GM18526 (cell line): ENCODE results near the gene STK32B.

Experiments used
- POLR2A ChIP-seq: IDR thresholded peaks from 3 replicates; pipeline ENCODE4 v1.6.1; 2011; ENCODE audit not compliant: insufficient read length; ENCODE audit errors: extremely low read depth

STK32B gene

GRCh38 chr4:5267408-5267807 is 216.1 kb downstream of the STK32B start:
- no peak for TF ChIP-seq POLR2A

GRCh38 chr4:5276475-5277075 is 225.3 kb downstream of the STK32B start:
- TF ChIP-seq POLR2A = no peak

GRCh38 chr4:5277079-5277478 is 225.8 kb downstream of the STK32B start:
- no peak for TF ChIP-seq POLR2A

DNA sequence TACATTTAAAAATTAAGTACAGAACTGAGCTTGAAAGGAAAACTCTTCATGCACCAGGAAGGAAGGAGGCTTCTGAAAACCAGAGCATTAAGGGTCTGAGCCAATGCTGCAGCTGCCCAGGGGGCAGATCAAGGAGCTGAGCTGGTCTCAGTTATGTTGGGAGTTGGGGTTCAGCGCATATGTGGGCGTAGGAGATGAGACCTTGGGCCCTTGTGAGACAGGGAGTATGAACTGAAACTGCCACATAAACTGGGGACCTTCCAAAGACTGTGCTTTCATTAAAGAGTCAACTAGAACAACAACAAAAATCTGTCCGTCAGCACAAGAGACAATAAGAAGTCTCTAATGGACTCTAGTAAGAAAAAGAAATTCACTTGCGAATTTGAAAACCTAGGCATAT is 226.9 kb downstream of the STK32B start:
- TF ChIP-seq POLR2A = no peak

DNA sequence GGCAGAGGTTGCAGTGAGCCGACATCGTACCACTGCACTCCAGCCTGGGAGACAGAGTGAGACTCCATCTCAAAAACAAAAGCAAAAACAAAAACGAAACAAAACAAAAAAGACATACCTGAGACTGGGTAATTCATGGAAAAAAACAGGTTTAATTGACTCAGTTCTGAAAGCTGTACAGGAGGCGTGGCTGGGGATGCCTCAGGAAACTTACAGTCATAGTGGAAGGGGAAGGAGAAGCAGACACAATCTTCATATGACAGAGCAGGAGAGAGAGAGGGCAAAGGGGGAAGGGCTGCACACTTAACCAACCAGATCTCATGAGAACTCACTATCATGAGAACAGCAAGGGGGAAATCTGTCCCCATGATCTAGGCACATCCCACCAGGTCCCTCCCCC is 229.5 kb downstream of the STK32B start:
- no peak for TF ChIP-seq POLR2A

- TF ChIP-seq POLR2A = no peak
Observed at GRCh38 chr4:5283837-5284236, 232.6 kb downstream of the STK32B start.

DNA sequence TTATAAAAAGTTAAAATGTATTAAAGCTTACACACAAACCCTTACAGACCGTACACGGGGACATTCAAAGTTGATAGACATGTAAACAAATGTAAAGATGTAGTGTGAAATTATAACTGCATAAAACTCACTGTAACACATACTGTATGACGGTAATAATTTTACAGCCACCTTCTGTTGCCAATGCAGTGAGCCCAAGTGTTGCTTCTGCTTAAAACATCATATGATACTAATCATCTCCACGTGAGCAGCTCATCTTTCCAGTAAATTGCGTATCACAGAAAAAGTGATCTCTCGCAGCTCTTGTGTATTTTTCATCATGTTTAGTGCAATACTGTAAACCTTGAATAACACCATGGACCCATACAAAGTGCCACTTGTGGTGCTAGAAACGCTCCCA is 233.2 kb downstream of the STK32B start:
- no peak for TF ChIP-seq POLR2A

DNA sequence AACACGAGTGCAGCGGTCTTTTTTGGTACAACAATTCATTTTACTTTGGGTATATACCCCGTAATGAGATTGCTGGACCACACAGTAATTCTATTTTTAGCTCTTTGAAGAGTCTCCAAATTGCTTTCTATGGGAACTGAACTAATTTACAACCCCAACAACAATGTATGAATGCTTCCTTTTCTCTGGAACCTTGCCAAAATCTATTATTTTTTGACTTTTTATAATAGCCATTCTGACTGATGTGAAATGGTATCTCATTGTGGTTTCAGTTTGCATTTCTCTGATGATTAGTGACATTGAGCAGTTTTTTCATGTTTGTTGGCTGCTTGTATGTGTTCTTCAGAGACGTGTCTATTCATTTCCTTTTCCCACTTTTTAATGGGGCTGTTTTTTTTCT is 240.8 kb downstream of the STK32B start:
- TF ChIP-seq POLR2A = no peak

- no peak for TF ChIP-seq POLR2A
Observed at GRCh38 chr4:5300283-5300682, 249.0 kb downstream of the STK32B start.

DNA sequence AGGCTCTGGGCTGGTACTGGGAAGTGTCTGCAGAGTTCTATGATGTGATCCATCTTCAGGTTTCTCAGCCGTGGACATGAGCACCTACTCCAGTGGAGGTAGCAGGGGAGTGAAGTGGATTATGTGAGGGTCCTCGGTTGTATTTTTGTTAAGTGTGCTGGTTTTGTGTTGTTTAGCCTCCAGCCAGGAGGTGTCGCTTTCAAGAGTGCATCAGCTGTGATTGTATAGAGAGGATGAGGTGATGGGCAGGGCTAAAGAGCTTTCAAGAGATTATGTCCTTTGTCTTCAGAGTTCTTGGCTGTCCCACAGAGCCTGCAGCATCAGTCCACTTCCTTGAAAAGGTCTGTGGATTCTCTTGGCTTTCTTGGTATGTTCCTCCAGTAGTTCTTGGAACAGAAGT is 256.6 kb downstream of the STK32B start:
- no peak for TF ChIP-seq POLR2A

GRCh38 chr4:5322321-5322720 is 271.0 kb downstream of the STK32B start:
- no peak for TF ChIP-seq POLR2A

GRCh38 chr4:5330339-5330989 is 279.2 kb downstream of the STK32B start:
- no peak for TF ChIP-seq POLR2A

DNA sequence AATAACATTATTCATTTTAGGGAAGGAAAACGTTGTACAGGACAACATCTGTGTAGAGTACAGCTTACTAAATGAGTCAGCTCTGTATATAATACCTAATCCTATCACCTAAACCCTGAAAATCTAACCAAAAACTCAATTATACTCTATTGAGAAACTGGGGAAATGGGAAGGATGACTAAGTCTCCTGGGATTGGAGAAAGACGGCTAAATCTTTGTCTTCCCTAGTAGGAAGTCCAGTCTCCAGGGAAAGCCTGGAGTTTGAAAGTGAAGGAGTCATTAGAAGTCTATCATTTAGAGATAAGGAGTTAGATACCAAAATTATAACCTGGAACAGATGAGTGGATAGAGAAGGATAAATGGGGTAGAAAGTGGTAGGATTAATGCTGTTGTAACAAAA is 286.5 kb downstream of the STK32B start:
- TF ChIP-seq POLR2A = no peak

DNA sequence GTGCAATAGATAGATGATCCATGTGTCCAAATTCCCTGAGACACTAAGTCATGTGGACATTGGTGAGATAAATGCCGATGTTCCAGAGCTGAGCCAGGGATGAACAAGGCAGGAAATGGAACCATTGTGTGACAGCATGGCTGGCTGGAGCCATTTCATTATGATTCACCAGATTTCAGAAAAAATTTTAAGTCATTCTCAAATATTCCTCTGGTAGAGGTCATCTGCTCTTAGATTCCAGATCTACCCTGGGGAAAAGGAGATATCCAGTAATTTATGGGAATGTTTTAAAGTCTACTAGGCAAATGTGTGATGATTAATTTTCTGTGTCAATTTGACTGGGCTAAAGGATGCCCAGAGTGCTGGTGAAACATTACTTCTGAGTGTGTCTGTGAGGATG is 287.3 kb downstream of the STK32B start:
- TF ChIP-seq POLR2A = no peak

DNA sequence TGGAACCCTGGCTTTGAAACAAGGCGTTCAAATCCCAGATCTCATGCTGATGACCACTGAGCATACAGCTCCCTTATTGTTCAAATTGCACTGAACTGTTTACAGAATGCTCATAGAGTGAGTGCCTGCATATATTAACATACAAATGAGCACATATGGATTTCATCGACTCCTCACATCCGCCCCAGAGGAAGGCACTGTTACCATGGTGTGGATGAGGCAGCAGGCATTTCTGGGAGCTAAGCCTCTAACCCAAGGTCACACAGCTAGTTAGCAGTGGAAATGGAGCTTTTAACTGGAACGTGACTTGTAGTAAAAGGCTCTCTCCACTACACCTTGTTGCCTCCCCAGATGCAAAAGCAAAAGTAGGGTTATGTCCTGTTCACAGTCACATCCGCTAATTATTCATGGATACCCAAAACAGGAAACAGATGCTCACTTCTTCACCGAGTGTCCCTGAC is 289.7 kb downstream of the STK32B start:
- no peak for TF ChIP-seq POLR2A

- no peak for TF ChIP-seq POLR2A
Observed at GRCh38 chr4:5341526-5341925, 290.2 kb downstream of the STK32B start.

GRCh38 chr4:5355846-5356245 is 304.6 kb downstream of the STK32B start:
- no peak for TF ChIP-seq POLR2A

- no peak for TF ChIP-seq POLR2A
Observed at GRCh38 chr4:5357870-5358269, 306.6 kb downstream of the STK32B start.

- no peak for TF ChIP-seq POLR2A
Observed at GRCh38 chr4:5361968-5362367, 310.7 kb downstream of the STK32B start.
